Spleen (tissue), 11 donors: ENCODE measurements around the gene RPA1. TPM values are rescaled to one million over a fixed set of nuclear protein-coding genes. Genes with fewer than 3 reads are reported as not detected.

ENCODE experiments used
- DNase-seq: peaks from one replicate; pipeline ENCODE4 v3.0.0-alpha.2; 2020
- H3K27ac ChIP-seq, 8 donors: fragments of 200-600 bp; sonication (generic) in 7 of 8; 1 replicate in 4 of 8; 2 replicates in 4 of 8; pipeline versions ENCODE4 v1.5.0 to v1.8.0; 2016 to 2021; ENCODE audit warnings: inconsistent platforms in 4 of 8, mild to moderate bottlenecking in 4 of 8, moderate library complexity in 1 of 8
- H3K27me3 ChIP-seq, 7 donors: fragments of 200-600 bp; sonication (generic) in 6 of 7; replicated peaks in 1 of 7; 1 replicate in 4 of 7; 2 replicates in 3 of 7; pipeline versions ENCODE4 v1.5.0 to v1.8.0; 2016 to 2021; ENCODE audit warnings: inconsistent platforms in 3 of 7, mild to moderate bottlenecking in 1 of 7
- H3K36me3 ChIP-seq, 6 donors: fragments of 200-600 bp; sonication (generic) in 5 of 6; 1 replicate in 4 of 6; 2 replicates in 2 of 6; pipeline versions ENCODE4 v1.5.0 to v1.8.0; 2016 to 2021; ENCODE audit warnings: inconsistent platforms in 2 of 6
- H3K4me1 ChIP-seq, 6 donors: fragments of 200-600 bp; sonication (generic) in 5 of 6; 1 replicate in 3 of 6; 2 replicates in 3 of 6; pipeline versions ENCODE4 v1.5.0 to v1.8.0; 2016 to 2021; ENCODE audit warnings: inconsistent platforms in 3 of 6
- H3K4me3 ChIP-seq, 8 donors: fragments of 200-600 bp; sonication (generic) in 7 of 8; 1 replicate in 4 of 8; 2 replicates in 4 of 8; pipeline versions ENCODE4 v1.5.0 to v1.8.0; 2016 to 2021; ENCODE audit warnings: inconsistent platforms in 4 of 8, mild to moderate bottlenecking in 4 of 8, moderate library complexity in 2 of 8
- H3K9me3 ChIP-seq, 8 donors: fragments of 200-600 bp; sonication (generic) in 7 of 8; 1 replicate in 4 of 8; 2 replicates in 4 of 8; pipeline versions ENCODE4 v1.5.0 to v1.8.0; 2016 to 2021; ENCODE audit warnings: inconsistent platforms in 4 of 8
- POLR2A ChIP-seq, 3 donors: fragments of 450-650 bp; IDR thresholded peaks; one replicate each; pipeline ENCODE4 v1.5.1; 2017; ENCODE audit warnings: antibody characterized with exemption in 3 of 3, mild to moderate bottlenecking in 1 of 3
- POLR2AphosphoS5 ChIP-seq, 3 donors: sonication (generic); formaldehyde crosslinking; IDR thresholded peaks; one replicate each; pipeline ENCODE4 v1.5.1; 2017; ENCODE audit warnings: antibody characterized with exemption in 3 of 3
- WGBS, 5 donors: extraction: QIAGEN DNeasy Blood & Tissue Kit in 3 of 5; methylation state at CpG; one replicate each; pipeline versions ENCODE4 v1.1.5 to v1.1.7; 2013 to 2018; 5-methylcytosine and 5-hydroxymethylcytosine counted together
- intact Hi-C: fragments of 100-400 bp; cut with DNase I; formaldehyde crosslinking; loops from one replicate; pipeline ENCODE4 v1.15.0; 2023; ENCODE audit warnings: low total_unique reads
- polyA plus RNA-seq, 3 donors: library from polyadenylated mRNA; stranded (reverse); fragments of 200-250 nt; gene quantifications; one replicate each; pipeline ENCODE4 v1.2.1, GENCODE V29; 2013
- total RNA-seq, 7 donors: library from RNA; depleted of rRNA in 3 of 7; stranded (reverse); fragments of >200 nt in 3 of 7; fragmentation: NEBNext Ultra II Directional in 4 of 7; extraction: Animal tissue kit (Norgen Biotek cat#: 25700) in 4 of 7; gene quantifications; one replicate each; pipeline versions ENCODE4 v1.1.0 to v1.2.1, GENCODE V29; 2016 to 2021
- TF ChIP-seq, protein P1 (sequence below), 11 experiments: fragments of 200-600 bp in 7 of 11; fragments of 450-650 bp in 4 of 11; sonication (generic) in 4 of 11; IDR thresholded peaks in 8 of 11; conservative IDR thresholded peaks in 3 of 11; 1 replicate in 7 of 11; 2 replicates in 4 of 11; pipeline versions ENCODE4 v1.4.0 to v1.8.0; 2016 to 2021; ENCODE audit warnings: antibody characterized with exemption in 11 of 11, inconsistent platforms in 4 of 11, mild to moderate bottlenecking in 1 of 11
- donor health status: healthy with polysubstance abuse.
- donor health status: DM: no; HTN: no; CAD: no; lungs with moderate emphysema.
- donor health status: DM: no; HTN: no; CAD: no.
- donor health status: Bipolar disorder and iron deficiency.
- donor health status: healthy.
- donor health status: DM: no; HTN: no; CAD: no.
- donor health status: DM: yes; HTN: yes; CAD: no.

The RPA1 gene
- total and polyA plus RNA-seq, 10 donors = 20.7 to 101 (median 35.1) TPM

DNA sequence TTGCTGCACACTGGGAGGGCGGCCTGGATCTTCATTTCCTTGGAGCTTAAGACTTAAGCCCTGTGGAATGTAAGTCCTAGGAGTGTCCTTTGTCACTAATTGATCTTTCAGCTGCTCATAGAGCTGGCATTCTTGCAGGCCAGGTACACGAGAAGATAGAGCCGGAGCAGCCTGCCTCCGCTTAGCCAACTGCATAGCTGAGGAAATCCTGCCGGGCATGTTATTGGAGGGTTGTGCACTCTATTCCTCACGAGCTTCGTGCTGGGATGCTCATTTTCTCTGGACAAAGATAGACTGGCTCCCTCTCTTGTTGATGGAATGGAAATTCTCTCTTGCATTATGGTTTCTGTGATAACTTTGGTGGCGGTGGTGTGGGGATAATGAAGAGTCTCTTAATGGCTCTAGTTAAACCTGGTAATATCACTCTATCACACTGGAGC lies 76.9 kb downstream of the RPA1 start:
- TF ChIP-seq, protein P1, sequence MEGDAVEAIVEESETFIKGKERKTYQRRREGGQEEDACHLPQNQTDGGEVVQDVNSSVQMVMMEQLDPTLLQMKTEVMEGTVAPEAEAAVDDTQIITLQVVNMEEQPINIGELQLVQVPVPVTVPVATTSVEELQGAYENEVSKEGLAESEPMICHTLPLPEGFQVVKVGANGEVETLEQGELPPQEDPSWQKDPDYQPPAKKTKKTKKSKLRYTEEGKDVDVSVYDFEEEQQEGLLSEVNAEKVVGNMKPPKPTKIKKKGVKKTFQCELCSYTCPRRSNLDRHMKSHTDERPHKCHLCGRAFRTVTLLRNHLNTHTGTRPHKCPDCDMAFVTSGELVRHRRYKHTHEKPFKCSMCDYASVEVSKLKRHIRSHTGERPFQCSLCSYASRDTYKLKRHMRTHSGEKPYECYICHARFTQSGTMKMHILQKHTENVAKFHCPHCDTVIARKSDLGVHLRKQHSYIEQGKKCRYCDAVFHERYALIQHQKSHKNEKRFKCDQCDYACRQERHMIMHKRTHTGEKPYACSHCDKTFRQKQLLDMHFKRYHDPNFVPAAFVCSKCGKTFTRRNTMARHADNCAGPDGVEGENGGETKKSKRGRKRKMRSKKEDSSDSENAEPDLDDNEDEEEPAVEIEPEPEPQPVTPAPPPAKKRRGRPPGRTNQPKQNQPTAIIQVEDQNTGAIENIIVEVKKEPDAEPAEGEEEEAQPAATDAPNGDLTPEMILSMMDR (IDR thresholded peaks at IDR 0.05 in 8 of 11, conservative IDR thresholded peaks at IDR 0.05 in 3 of 11) = no peak
- TF ChIP-seq POLR2AphosphoS5 (IDR thresholded peaks at IDR 0.05) (no peak), POLR2A (IDR thresholded peaks at IDR 0.05) (no peak)
- 74 to 84% (median 80%) methylated on average over 8 of the region's 8 CpGs for WGBS, 5 donors
- H3K9me3 ChIP-seq = no peaks in the 10 kb centered on the region
- H3K27me3 ChIP-seq = peaks cover 0 to 75% (median 40%) of the 10 kb centered on the region in 7 donors
- H3K27ac ChIP-seq = no peak overlapping the region
- no peaks in the 10 kb centered on the region for H3K36me3 ChIP-seq
- intact Hi-C loops = loop anchor here (5.0 kb wide), 1 partner anchor 121 kb away; the partner anchor contains the start of gene RTN4RL1
- DNase-seq = no peak
- peaks cover 10 to 23% (median 14%) of the 10 kb centered on the region in 6 donors for H3K4me1 ChIP-seq
- no peak overlapping the region for H3K4me3 ChIP-seq

DNA sequence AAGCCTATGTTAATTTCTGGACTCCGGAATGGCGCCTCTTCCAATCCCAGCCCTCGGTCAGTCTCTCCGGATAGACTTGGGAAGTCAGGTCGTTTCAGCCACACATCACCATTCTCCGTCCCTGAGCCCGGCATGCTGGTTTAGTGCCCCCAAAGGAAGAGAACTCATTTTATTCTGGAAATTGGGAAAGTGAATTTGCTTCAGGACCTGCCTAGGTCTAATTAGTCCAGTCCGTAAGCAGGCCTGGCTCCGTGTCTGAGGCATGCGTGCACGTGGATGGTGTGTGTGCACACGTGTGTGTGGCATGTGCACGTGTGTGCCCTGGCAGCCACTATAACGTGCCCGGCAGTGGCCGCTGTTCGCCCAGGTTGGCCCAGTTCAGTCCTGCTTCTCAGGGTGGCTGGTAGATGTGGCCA lies 77.4 kb downstream of the RPA1 start:
- no peak overlapping the region for H3K27ac ChIP-seq

DNA sequence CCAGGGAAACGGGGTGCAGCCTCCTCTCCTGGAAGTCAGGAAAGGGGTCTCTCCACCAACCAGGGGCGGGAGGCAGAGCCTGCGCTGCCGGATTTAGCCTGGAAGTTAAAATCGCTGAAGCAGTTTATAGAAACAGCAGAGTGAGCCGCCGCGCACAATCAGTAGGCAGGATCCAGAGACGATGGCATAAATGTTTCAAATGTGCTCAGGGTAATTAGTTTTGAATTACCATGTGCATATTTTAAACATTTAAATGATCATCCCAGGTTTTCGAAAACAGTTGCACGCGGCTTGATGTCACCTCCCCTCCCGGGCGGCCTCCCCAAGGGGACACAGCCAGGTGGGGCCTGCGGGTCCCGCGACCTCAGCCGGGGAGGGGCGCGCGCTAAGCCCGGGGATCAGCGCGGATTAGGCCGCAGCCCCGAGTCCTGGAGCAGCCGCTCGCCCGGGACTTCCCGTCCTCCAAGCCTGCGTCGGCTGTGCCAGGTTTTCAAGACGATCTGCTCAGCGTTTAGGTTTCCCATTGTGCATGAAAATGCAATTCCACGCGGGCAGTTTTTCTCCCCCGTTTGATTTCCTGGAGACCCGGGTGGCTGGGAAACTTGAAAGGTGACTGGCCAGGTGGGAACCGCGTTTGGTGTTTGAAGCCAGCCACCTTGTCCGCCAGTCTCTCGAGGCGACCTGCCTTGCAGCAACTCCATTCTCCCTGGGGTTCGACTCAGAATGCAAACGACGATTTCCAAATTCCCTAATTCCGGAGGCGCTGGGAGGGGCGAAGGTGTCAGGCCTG lies 78.3 kb downstream of the RPA1 start:
- DNase-seq = no peak
- WGBS, 5 donors = 6 to 9% (median 7%) methylated on average over 28 to 49 of the region's 49 CpGs

More for the DNA sequence above, 77.4 kb downstream of the RPA1 start:
- TF ChIP-seq POLR2AphosphoS5 (IDR thresholded peaks at IDR 0.05) = no peak
- no peak for TF ChIP-seq POLR2A (IDR thresholded peaks at IDR 0.05)
- TF ChIP-seq, protein P1 (IDR thresholded peaks at IDR 0.05 in 8 of 11, conservative IDR thresholded peaks at IDR 0.05 in 3 of 11) = no peak
- H3K4me1 ChIP-seq = peaks cover 10 to 23% (median 14%) of the 10 kb centered on the region in 6 donors
- 75 to 85% (median 80%) methylated on average over 14 to 17 of the region's 17 CpGs for WGBS, 5 donors
- peaks cover 0 to 80% (median 40%) of the 10 kb centered on the region in 7 donors for H3K27me3 ChIP-seq
- no peak for DNase-seq
- no peaks in the 10 kb centered on the region for H3K36me3 ChIP-seq
- no peaks in the 10 kb centered on the region for H3K9me3 ChIP-seq
- intact Hi-C loops = loop anchor here (5.0 kb wide), 1 partner anchor 120 kb away; the partner anchor contains the start of gene RTN4RL1
- no peak overlapping the region for H3K4me3 ChIP-seq

More for the DNA sequence above, 78.3 kb downstream of the RPA1 start:
- intact Hi-C loops = loop anchor here (5.0 kb wide), 1 partner anchor 119 kb away; the partner anchor contains the start of gene RTN4RL1
- peak overlapping the region in 6 of 8 donors; percentile 8 to 58 (median 26) for H3K4me3 ChIP-seq
- H3K36me3 ChIP-seq = no peaks in the 10 kb centered on the region
- H3K4me1 ChIP-seq = peaks cover 10 to 23% (median 14%) of the 10 kb centered on the region in 6 donors
- no peak overlapping the region for H3K27ac ChIP-seq
- peaks cover 0 to 89% (median 40%) of the 10 kb centered on the region in 7 donors for H3K27me3 ChIP-seq
- H3K9me3 ChIP-seq = no peaks in the 10 kb centered on the region
- TF ChIP-seq, protein P1 (IDR thresholded peaks at IDR 0.05 in 8 of 11, conservative IDR thresholded peaks at IDR 0.05 in 3 of 11) = no peak
- TF ChIP-seq POLR2AphosphoS5 (IDR thresholded peaks at IDR 0.05) (no peak), POLR2A (IDR thresholded peaks at IDR 0.05) (no peak)
